Activated CD8-positive, alpha-beta memory T cell treated with anti-CD3 and anti-CD28 coated beads, Interleukin-2, amount 50 U/mL, for 48 hours (primary cell): ENCODE results near the gene MPND.

Source experiments
- DNase-seq: peaks from one replicate; pipeline ENCODE4 v3.0.0-alpha.2; 2020

Gene MPND, protein sequence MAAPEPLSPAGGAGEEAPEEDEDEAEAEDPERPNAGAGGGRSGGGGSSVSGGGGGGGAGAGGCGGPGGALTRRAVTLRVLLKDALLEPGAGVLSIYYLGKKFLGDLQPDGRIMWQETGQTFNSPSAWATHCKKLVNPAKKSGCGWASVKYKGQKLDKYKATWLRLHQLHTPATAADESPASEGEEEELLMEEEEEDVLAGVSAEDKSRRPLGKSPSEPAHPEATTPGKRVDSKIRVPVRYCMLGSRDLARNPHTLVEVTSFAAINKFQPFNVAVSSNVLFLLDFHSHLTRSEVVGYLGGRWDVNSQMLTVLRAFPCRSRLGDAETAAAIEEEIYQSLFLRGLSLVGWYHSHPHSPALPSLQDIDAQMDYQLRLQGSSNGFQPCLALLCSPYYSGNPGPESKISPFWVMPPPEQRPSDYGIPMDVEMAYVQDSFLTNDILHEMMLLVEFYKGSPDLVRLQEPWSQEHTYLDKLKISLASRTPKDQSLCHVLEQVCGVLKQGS

DNA sequence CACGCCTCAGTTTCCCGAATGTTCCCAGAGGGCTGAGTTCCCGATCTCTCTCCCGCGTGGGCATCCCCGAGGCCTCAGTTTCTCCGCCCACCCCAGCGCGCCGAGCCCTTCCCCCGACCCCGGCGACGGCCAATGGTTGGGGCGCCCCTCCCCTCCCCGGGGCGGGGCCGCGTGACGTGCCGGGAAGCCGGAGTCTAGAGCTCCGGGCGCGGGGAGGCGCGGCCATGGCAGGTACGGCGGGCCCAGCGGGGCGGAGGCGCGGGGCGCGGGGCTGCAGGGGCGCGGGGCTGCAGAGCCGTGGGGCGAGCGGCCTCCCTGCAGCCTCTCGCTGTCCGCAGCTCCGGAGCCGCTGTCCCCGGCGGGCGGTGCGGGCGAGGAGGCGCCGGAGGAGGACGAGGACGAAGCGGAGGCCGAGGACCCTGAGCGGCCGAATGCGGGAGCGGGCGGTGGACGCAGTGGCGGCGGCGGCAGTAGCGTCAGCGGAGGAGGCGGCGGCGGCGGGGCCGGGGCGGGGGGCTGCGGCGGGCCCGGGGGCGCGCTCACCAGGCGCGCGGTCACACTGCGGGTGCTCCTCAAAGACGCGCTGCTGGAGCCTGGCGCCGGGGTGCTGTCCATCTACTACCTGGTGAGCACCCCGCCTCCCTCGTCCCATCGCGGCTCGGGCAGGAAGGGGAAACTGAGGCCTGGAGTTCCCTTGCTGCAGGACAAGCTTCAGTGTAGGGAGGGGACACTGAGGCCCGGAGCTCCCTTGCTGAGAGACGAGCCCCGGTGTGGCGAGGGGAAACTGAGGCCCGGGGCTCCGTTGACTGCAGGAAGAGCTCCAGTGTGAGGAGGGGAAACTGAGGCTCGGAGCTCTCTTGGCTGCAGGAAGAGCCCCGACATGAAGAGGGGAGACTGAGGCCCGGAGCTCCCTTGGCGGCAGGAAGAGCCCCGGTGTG lies at the start of gene MPND:
Gene MPND, plus strand, starts transcription at position 193 of the 938 bp plus-strand sequence. Its CDS starts 32 bp downstream, at position 225.
- peak; percentile 97 for DNase-seq

DNA sequence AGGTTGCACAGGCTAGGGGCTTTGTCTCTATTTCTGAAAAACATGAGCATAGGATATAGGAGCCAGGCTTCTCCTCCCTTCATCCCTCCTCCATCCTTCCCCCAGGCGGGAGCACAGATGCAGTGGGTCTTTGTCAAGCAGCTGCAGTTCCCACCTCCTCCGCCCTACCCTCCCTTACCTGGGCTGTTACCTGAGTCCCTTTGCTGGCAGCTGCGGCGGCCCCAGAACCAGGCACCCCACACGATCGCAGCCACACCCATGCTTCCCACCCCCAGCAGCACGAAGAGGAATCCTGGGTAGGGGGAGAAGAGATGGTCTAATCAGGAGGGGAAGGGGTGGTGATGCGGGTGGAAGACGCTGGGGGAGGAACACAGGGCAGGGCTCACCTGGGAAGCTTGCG lies 49.0 kb upstream of the MPND start:
- no peak for DNase-seq

DNA sequence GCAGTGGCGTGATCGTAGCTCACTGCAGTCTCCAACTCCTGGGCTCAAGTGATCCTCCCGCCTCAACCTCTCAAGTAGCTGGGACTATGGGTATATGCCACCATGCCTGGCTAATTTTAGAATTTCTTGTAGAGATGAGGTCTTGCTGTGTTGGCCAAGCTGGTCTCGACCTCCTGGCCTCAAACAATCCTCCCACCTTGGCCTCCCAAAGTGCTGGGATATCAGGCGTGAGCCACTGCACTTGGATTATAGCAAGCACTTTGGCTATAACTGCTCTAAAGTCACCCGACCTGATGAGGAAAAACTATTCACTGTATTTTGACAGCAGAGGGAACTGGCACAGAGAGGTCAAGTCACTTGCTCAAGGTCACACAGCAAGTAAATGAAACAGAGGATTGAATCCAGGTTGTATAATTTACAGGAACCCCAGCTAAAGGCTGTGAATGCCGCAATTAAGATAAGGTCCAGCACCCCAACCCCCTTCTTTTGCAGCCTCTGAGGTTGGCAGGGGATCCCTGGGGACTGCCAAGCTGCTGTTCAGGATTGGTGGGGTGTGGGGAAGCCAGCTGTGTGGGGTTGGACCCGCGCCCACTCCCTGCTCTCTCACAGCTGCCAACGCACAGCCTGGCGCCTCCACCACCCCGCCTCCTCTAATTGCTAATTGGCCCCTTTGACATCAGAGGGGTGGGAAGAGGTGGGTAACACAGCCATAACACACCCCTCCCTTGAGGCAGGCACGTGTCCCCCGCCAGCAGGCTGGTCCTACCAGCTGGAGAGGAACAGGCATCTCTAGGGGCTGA lies 47.2 kb upstream of the MPND start:
- no peak for DNase-seq

DNA sequence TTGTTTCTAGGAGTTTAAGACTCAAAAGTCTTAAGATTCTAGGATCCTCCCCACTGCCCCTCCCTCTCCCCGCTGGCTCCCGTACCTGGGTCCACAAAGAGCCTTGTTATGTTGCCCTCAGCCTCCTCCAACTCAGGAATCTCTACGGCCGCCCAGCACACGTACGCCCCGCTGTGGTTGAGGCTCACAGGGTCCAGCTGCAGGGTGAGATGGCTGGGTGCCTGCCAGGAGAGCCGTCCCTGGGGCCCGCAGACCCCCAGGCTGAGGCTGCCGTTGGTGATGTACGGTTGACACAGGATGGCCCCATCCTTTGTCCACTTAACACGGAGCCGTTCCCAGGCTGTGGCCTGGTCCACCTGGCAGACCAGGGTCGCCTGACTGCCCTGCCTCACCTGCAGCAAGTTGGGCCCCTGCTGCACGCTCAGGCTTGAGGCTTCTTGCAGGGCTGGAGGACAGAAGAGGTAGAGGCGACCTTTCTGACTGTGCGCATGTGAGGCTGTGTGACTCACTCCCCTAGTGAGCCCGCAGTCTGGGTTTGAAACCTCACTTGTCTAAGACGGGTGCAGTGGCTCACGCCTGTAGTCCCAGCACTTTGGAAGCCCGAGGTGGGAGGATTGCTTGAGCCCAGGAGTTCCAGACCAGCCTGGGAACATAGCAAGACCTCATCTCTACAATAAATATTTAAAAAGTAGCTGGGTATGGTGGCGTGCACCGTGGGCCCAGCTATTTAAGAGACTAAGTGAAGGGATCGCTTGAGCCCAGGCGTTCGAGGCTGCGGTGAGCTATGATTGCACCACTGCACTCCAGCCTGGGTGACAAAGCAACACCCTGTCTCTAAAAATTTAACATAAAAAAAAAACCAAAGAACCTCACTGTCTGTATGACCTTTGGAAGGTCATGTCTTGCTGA lies 45.2 kb upstream of the MPND start:
- DNase-seq = peak; percentile 73

DNA sequence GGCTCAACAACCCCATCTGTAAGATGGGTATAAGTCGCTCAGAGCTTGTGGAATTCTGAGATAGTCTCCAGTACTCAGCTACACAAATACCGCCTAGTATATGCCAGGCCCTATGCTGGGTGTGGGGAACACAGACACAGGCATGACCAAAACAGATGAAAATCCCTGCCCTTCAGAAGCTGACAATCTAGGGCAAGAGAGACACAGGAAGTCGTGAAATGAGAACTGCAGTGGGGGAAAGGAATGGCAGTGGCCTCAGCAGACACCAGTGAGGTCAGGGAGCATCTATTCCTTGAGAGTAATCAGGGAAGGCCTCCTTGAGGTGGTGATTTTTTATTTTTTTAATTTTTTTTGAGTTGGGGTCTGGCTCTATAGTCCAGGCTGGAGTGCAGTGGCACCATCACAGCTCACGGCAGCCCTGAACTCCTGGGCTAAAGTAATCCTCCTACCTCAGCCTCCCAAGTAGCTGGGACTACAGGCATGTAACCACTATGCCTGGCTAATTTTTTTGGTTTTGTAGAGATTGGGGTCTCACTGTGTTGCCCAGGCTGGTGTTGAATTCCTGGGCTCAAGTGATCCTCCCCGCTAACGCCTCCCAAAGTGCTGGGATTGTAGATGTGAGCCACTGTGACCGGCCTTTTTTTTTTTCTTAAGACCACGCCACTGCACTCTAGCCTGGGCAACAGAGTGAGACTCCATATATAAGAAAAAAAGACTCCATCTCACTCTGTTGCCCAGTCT lies 44.4 kb upstream of the MPND start:
- DNase-seq = no peak

DNA sequence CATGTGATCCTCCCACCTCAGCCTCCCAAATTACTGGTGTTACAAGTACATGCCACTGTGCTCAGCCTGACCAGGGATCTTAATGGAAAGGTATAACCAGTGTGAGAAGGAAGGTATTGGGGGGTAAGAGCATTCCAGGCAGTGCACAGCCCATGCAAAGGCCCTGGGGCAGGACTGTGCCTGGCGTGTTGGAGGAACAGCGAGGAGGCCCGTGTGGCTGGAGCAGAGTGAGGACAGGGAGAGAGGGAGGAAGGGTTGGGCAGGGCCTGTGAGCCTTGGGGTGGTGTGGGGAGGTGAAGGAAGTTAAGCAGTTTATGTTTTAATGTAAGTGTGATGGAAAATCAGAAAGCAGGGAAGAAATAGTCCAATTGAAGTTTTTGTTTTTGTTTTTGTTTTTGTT lies 42.8 kb upstream of the MPND start:
- DNase-seq = no peak

DNA sequence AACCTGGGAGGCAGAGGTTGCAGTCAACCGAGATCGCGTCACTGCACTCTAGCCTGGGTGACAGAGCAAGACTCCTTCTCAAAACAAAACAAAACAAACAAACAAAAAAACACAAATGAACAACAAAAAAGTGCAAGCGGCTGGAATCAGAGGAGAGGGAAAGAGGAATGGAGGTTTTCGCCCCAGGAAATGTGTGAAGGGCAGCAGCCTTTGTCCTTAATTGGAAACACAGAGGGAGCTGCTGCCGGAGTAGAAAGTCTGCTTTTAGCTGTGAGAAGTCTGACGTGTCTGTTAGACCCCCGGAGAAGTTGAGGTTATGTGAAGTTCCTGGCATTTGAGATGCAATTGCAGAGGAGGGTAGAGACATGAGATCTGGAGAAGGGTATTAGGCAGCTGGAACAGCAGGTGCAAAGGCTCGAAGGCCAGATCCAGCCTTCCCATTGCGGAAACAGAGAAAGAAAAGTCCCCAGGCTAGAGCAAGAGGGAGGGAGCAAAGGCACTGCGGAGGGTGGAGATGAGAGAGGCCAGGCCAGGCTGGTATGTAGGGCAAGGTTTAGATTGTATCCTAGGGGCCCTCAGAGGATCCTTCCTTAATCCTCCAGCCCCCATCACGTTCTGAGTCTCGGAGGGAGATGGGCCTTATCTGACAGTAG lies 41.6 kb upstream of the MPND start:
- no peak for DNase-seq

DNA sequence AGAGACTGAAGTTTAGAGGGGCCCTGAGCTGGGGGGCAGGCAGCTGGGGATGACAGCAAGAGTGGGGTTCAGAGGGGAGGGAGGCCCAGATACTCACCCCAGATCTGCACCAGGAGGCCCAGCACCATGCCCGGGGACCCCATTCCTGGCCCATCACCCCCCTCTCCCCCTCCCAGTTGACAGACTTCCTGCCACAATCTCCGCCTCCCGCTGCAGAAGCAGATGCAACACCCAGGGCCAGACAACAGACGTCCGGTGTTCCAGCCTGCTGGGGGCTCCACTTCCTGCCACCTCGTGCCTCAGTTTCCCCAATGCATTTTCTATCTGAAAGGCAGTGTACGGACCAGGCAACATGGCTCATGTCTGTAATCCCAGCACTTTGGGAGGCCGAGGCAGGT lies 41.1 kb upstream of the MPND start, which contains the start of gene TMIGD2:
Gene TMIGD2, minus strand, starts transcription at position 147 of the 398 bp plus-strand sequence. Its CDS starts 4 bp downstream, at position 143.
- no peak for DNase-seq

DNA sequence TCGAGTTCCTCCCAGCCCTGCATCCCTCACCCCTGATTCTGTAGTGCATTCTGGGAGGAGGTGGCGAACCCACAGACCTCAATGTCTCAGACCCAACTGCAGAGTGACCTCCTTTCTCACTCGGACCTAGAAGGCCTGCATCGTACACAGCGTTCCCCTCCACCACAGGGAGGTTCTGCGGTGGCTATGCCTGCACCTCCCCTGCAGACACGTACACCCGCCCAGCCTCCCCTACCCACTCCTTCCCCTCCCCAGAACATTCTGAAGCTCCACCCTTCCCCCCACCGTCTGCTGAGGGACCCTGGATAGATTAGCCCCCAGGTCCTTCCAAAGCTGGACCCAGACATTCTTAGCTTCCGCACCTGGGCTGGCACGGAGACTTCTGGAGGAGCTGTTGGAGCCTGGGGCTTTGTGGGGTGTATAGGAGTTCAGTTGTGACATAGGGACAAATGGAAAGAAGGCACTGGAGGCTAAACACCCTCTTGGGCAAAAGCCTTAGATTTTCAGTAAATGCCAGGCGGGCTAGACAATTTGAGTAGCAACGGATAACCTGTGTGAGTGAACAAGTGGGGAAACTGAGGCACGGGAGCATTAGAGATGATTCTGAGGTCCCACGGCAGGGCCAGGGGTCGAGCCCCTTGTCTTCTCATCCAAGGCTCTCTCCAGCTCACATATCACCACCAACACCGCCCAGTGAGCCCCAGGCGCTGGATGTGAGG lies 39.4 kb upstream of the MPND start:
- DNase-seq = no peak

DNA sequence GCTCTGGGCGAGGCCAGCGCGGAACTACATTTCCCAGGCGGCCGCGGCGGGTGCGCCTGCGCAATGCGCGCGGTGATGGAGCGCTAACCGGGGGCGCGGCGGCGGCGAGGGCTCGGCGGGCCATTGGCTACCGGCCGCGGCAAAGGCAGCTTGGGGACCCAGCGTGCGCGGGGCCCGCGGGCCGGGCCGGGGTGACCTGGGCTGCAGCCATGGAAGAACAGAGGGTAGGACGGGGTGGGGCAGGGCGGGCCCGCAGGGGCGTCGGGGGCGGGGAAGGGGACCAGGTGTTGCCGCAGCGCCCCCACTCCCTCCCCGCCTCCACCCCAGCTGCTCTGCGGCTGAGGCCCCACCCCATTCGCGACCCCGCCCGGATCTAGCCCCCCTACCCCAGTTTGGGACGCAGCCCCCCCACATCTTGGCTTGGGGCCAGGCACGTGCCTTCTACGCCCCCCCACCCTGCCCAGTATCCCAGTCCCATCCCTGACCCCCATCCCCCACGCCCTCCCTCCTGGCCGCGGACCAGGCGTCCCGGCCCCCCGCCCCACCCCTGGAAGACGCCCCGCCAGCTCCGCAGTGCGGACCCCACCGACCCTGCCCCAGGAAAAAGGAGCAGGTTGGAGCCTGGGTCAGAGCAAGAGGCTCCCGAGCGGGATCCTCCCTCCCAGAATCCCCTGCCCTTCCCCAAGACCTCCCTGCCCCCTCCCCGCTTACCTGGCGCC lies 38.7 kb upstream of the MPND start, which contains the start of gene FSD1:
Gene FSD1, plus strand, starts transcription at position 61 of the 719 bp plus-strand sequence. Its CDS starts 149 bp downstream, at position 210.
- peak; percentile 95 for DNase-seq

DNA sequence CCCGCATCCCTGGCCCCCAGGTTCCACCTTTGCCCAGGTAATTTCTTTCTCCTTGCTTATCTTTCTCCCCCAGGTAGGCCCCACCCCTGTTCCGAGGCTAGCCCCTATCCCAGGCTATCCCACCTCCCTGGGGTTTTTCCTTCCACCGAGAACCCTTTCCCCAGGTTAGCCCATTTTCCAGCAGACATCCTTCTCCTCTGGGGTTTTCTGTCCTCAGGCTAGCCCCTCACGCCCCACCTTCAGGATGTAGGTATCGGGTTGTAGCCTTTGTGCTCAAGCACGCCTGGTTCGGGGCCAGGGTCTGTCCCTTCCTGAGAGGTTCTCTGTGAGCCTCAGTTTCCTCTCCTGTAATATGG lies 38.1 kb upstream of the MPND start:
- no peak for DNase-seq

DNA sequence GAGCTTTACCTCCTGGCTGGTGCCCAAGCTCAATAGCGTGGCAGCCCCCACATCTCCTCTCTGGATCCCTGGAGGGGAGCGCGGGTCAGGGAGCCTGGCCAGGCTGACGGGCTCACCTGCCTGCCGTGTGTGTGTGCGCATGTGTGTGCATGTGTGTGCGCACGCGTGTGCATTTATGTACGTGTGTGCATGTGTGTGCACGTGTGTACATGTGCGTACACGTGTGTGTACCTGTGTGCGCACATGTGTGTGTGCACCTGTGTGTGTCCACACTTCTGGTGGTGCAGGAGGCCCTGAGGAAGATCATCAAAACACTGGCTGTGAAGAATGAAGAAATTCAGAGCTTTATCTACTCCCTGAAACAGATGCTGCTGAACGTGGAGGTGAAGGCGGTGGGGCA lies 37.7 kb upstream of the MPND start:
- no peak for DNase-seq

DNA sequence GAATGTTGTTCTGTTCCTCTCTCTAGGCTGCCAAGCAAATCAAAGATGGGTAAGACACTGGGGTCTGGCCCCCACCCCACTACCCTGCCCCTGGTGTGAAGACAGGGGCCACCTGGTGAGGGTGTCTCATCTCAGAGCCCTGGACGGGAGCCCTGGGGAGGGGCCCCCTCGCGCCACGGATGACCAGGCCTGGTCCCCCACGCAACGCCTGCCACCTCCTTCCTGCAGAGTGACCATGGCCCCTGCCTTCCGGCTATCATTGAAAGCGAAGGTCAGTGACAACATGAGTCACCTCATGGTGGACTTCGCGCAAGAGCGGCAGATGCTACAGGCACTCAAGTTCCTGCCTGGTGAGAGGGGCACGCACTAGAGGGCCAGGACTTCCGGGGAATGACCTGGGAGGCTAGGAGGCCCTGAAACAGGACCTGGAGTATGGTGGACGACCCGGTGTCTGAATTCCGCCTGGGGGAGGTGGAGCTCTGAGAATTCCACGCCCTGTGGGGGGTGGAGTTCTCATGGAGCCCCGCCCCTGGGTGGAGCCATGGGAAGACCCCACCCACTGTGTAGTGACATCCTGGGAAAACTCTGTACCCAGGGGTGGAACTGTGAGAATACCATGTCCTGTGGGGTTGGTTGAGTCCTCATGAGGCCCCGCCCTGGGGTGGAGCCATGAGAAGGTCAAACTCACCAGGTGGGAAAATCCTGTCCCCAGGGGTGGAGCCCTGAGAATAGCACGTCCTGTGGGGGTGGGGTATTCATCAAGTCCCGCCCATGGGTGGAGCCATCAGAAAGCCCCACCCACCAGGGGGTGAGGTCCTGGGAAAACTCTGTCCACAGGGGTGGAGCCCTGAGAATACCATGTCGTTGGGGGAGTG lies 32.9 kb upstream of the MPND start:
- no peak for DNase-seq

DNA sequence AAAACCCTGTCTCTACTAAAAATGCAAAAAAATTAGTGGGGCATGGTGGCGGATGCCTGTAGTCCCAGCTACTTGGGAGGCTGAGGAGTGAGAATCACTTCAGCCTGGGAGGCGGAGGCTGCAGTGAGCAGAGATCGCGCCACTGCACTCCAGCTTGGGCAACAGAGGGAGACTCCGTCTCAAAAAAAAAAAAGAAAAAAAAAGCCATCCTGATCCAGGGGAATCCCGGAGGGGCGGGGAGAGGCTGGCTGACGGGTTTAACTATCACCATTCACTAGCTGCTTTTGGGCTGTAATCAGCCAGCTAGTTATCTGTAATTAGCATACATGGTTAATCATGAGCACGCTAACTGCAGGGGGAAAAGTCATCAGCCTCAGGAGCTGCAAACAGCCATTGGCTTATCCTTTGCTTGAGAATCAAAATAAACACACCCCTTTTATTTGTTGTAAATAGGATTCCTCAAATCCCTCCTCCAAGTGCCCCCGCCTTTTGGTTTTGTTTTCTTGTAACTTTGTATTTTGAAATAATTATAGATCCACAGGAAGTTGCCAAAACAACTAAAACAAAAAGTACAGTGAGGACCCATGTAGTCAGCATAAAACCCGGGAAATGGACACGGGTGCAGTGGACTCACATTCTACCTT lies 29.4 kb upstream of the MPND start:
- no peak for DNase-seq

DNA sequence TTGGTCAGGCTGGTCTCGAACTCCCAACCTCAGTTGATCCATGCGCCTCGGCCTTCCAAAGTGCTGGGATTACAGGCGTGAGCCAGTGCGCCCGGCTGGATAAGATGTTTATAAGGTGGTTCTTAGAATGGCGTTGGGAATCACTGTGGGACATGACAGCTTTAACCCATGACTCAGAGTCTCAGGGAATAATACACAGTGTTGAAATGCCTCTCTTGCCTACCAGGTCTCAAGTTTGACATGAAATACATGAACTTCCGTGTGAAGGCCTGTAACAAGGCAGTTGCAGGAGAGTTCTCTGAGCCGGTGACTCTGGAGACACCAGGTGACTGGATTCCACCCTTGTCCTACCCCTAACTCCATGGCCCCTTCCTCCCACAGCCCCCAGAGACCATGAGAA lies 26.4 kb upstream of the MPND start:
- no peak for DNase-seq

DNA sequence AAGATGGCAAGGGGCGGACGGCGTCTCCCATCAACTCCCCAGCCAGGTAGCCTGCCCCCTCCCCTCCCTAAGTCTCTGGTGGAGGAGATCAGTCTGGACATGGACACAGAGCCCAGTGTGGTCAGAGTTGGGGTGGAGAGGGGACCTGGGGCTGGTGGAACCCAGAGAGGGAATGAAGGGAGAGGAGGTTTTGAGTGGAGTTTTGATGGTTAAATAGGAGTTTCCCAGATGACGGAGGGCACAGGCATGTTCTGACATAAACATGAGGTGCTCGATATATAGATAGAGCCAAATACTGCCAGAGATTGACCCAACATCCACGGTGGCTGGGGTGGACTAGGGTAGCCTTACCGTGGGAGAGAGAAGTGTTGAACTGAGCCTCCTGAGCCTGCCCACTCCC lies 24.9 kb upstream of the MPND start:
- DNase-seq = no peak

DNA sequence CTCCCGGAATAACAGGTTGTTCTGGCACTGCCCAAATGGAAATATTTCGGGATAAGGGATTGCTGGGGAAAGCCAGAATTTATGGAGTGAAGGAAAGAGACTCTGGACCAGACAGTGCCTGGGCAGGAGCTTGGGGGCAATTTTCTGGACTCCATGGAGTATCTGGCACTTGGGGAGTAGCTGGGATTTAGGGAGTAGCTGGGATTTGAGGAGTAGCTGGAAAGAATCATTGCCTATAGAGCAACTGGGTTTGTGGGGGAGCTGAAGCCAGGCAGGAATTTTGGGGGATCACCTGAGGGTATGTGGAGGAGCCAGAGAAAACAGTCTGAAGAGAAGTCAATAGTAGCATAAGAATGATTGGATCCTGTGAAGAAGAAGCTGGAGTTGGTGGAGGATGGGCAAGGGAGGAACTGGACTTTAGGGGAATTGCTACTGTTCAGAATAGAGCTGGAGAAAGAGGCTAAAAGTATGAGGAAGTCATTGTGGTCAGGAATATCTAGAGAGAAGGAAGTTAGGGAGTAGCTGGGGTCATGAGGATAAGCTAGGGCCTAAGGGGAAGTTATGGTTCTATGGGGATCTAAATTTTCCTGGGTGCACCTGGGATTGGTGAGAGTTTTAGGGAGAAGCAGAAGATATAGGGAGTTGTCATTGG lies 24.2 kb upstream of the MPND start:
- no peak for DNase-seq
